ENCODE data around the gene LIM2.

- TF ChIP-seq TAF1 (IDR thresholded peaks at IDR 0.05; ENCODE audit: control insufficient read depth, extremely low read depth, insufficient read depth, low read length, severe bottlenecking) (no peak), MTA2 (IDR thresholded peaks at IDR 0.05; ENCODE audit: low read depth) (no peak), KLF13 (tag; IDR thresholded peaks at IDR 0.05; ENCODE audit: borderline replicate concordance, low read depth) (no peak), FOSL1 (tag; conservative IDR thresholded peaks at IDR 0.05) (0 out of 2 replicates have a peak, but pooled peaks have one; percentile 34), ETV6 (IDR thresholded peaks at IDR 0.05; ENCODE audit: borderline replicate concordance in 1 of 2, low read depth in 2 of 2, low read length in 1 of 2) (no peak), ETV6 (CRISPR knock-in tag; IDR thresholded peaks at IDR 0.05; ENCODE audit: borderline replicate concordance) (no peak), TAF15 (IDR thresholded peaks at IDR 0.05; ENCODE audit: low read depth, low read length) (no peak), PATZ1 (CRISPR knock-in tag; IDR thresholded peaks at IDR 0.05; ENCODE audit: borderline replicate concordance) (no peak), POLR2A (conservative IDR thresholded peaks at IDR 0.05) (no peak)
- TF ChIP-seq, protein P1, sequence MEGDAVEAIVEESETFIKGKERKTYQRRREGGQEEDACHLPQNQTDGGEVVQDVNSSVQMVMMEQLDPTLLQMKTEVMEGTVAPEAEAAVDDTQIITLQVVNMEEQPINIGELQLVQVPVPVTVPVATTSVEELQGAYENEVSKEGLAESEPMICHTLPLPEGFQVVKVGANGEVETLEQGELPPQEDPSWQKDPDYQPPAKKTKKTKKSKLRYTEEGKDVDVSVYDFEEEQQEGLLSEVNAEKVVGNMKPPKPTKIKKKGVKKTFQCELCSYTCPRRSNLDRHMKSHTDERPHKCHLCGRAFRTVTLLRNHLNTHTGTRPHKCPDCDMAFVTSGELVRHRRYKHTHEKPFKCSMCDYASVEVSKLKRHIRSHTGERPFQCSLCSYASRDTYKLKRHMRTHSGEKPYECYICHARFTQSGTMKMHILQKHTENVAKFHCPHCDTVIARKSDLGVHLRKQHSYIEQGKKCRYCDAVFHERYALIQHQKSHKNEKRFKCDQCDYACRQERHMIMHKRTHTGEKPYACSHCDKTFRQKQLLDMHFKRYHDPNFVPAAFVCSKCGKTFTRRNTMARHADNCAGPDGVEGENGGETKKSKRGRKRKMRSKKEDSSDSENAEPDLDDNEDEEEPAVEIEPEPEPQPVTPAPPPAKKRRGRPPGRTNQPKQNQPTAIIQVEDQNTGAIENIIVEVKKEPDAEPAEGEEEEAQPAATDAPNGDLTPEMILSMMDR (IDR thresholded peaks at IDR 0.05 in 2 of 3, conservative IDR thresholded peaks at IDR 0.05 in 1 of 3; ENCODE audit: insufficient read depth in 2 of 3, low read depth in 1 of 3, low read length in 3 of 3): peak; percentile 88 to 91 (median 89)
- TF ChIP-seq, protein P2, sequence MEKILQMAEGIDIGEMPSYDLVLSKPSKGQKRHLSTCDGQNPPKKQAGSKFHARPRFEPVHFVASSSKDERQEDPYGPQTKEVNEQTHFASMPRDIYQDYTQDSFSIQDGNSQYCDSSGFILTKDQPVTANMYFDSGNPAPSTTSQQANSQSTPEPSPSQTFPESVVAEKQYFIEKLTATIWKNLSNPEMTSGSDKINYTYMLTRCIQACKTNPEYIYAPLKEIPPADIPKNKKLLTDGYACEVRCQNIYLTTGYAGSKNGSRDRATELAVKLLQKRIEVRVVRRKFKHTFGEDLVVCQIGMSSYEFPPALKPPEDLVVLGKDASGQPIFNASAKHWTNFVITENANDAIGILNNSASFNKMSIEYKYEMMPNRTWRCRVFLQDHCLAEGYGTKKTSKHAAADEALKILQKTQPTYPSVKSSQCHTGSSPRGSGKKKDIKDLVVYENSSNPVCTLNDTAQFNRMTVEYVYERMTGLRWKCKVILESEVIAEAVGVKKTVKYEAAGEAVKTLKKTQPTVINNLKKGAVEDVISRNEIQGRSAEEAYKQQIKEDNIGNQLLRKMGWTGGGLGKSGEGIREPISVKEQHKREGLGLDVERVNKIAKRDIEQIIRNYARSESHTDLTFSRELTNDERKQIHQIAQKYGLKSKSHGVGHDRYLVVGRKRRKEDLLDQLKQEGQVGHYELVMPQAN (IDR thresholded peaks at IDR 0.05; ENCODE audit: borderline replicate concordance): no peak
These were observed 19.8 kb upstream of the LIM2 start for GRCh38 chr19:51407511-51408131.
